OCI-LY1 (cell line): ENCODE measurements around the gene CHMP4B.

Experiments used
- H2AFZ ChIP-seq: fragments of 200-600 bp; sonication (generic), shearing (Covaris generic); 2 replicates; pipeline ENCODE4 v1.6.0; 2014; ENCODE audit warnings: antibody characterized with exemption, mild to moderate bottlenecking, low read length
- H3F3A ChIP-seq: fragments of 200-600 bp; sonication (generic), shearing (Covaris generic); 2 replicates; pipeline ENCODE4 v1.6.0; 2014; ENCODE audit warnings: mild to moderate bottlenecking, antibody characterized with exemption, low read length, moderate library complexity; ENCODE audit not compliant: insufficient read depth
- H3K27ac ChIP-seq: fragments of 200-600 bp; sonication (generic); 2 replicates; pipeline ENCODE4 v1.5.1; 2014; ENCODE audit warnings: low read length, mixed run types, mild to moderate bottlenecking, low read depth; ENCODE audit not compliant: poor library complexity, severe bottlenecking
- H3K27me3 ChIP-seq: fragments of 200-600 bp; sonication (generic); 2 replicates; pipeline ENCODE4 v1.6.0; 2014; ENCODE audit warnings: antibody characterized with exemption, mild to moderate bottlenecking, low read length, moderate library complexity; ENCODE audit not compliant: insufficient read depth
- H3K36me3 ChIP-seq: fragments of 200-600 bp; sonication (generic); 2 replicates; pipeline ENCODE4 v1.6.1; 2014; ENCODE audit warnings: mild to moderate bottlenecking, antibody characterized with exemption, low read length, moderate library complexity, mixed read lengths; ENCODE audit not compliant: insufficient read depth
- H3K4me1 ChIP-seq: fragments of 200-600 bp; sonication (generic); 2 replicates; pipeline ENCODE4 v1.5.1; 2014; ENCODE audit warnings: mild to moderate bottlenecking, low read length, moderate library complexity; ENCODE audit not compliant: insufficient read depth, severe bottlenecking
- H3K4me2 ChIP-seq: fragments of 200-600 bp; sonication (generic), shearing (Covaris generic); 2 replicates; pipeline ENCODE4 v1.6.1; 2014; ENCODE audit warnings: low read length
- H3K4me3 ChIP-seq: fragments of 200-600 bp; sonication (generic); 2 replicates; pipeline ENCODE4 v1.5.1; 2014; ENCODE audit warnings: low read length, low read depth, mild to moderate bottlenecking, mixed read lengths; ENCODE audit not compliant: poor library complexity, severe bottlenecking
- H3K79me2 ChIP-seq: fragments of 200-600 bp; shearing (Covaris generic); 2 replicates; pipeline ENCODE4 v1.6.1; 2016; ENCODE audit warnings: mixed run types, low read length, mixed read lengths; ENCODE audit not compliant: insufficient read depth
- H3K9ac ChIP-seq: fragments of 200-600 bp; sonication (generic), shearing (Covaris generic); 2 replicates; pipeline ENCODE4 v1.6.1; 2014; ENCODE audit warnings: mild to moderate bottlenecking, low read length, mixed read lengths
- H3K9me2 ChIP-seq: fragments of 200-600 bp; sonication (generic), shearing (Covaris generic); 2 replicates; pipeline ENCODE4 v1.6.1; 2014; ENCODE audit warnings: low read depth, mild to moderate bottlenecking, low read length, mixed read lengths
- H3K9me3 ChIP-seq: fragments of 200-600 bp; shearing (Covaris generic); 2 replicates; pipeline ENCODE4 v1.6.1; 2014; ENCODE audit warnings: low read length, mixed read lengths
- H4K20me1 ChIP-seq: fragments of 200-600 bp; sonication (generic), shearing (Covaris generic); 2 replicates; pipeline ENCODE4 v1.6.0; 2016; ENCODE audit warnings: mild to moderate bottlenecking, low read length; ENCODE audit not compliant: insufficient read depth
- EZH2 ChIP-seq: fragments of 200-600 bp; sonication (generic), shearing (Covaris generic); IDR thresholded peaks from 2 replicates; pipeline ENCODE4 v1.8.0; 2017; ENCODE audit warnings: borderline replicate concordance, mixed run types, mild to moderate bottlenecking, antibody characterized with exemption, low read length, moderate library complexity, mixed read lengths
- TF ChIP-seq, protein P1 (sequence below): fragments of 200-600 bp; sonication (generic), shearing (Covaris generic); IDR thresholded peaks from 2 replicates; pipeline ENCODE4 v1.5.1; 2017; ENCODE audit warnings: mild to moderate bottlenecking, antibody characterized with exemption, low read length, moderate library complexity, mixed read lengths

The CHMP4B gene

DNA sequence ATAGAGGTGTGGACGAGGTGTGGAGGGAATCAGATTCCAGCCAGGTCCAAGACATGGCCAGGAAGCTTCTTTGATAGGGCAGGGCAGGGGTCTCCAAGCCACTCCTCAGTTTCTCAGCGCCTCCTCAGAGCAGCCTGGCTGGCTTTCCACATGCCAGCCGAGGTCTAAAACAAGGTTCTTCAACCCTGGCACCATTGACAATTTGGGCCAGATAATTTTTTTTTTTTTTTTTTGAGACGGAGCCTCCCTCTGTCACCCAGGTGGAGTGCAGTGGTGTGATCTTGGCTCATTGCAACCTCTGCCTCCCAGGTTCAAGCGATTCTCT lies 21.3 kb upstream of the CHMP4B start:
- Histone ChIP-seq H3K9me2 (no peaks in the 10 kb centered on the region), H3K9me3 (no peaks in the 10 kb centered on the region), H3K9ac (no peak overlapping the region), H3K27ac (no peak overlapping the region), H3K4me3 (no peak overlapping the region), H3K4me2 (no peak overlapping the region), H3K27me3 (no peaks in the 10 kb centered on the region), H2AFZ (no peak overlapping the region), H4K20me1 (no peaks in the 10 kb centered on the region), H3F3A (no peaks in the 10 kb centered on the region), H3K4me1 (peaks cover 17% of the 10 kb centered on the region), H3K36me3 (no peaks in the 10 kb centered on the region), H3K79me2 (no peaks in the 10 kb centered on the region)
- no peak for TF ChIP-seq EZH2
- TF ChIP-seq, protein P1, sequence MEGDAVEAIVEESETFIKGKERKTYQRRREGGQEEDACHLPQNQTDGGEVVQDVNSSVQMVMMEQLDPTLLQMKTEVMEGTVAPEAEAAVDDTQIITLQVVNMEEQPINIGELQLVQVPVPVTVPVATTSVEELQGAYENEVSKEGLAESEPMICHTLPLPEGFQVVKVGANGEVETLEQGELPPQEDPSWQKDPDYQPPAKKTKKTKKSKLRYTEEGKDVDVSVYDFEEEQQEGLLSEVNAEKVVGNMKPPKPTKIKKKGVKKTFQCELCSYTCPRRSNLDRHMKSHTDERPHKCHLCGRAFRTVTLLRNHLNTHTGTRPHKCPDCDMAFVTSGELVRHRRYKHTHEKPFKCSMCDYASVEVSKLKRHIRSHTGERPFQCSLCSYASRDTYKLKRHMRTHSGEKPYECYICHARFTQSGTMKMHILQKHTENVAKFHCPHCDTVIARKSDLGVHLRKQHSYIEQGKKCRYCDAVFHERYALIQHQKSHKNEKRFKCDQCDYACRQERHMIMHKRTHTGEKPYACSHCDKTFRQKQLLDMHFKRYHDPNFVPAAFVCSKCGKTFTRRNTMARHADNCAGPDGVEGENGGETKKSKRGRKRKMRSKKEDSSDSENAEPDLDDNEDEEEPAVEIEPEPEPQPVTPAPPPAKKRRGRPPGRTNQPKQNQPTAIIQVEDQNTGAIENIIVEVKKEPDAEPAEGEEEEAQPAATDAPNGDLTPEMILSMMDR: no peak

DNA sequence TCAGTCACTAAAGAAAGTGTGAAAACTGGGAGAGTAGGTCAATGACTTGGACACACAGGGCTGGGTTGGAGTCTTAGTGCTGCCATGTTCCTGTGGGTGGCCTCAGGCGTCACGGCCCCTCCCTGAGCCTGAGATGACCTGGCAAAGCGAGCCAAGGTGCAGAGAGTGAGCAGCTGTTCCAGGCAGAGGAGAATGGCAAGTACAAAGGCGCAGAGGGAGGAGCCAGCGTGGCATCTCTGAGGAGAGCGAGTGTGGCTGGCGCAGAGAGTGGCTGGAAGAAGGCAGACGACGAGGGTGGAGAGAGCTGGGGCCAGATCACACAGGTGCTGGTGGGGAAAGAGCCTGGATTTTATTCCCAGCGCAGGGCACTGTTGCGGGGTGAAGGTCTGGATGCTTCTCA lies 20.6 kb upstream of the CHMP4B start:
- no peak overlapping the region for H3K27ac ChIP-seq
- H3K9me3 ChIP-seq: no peaks in the 10 kb centered on the region
- H3K4me2 ChIP-seq: no peak overlapping the region
- TF ChIP-seq EZH2: no peak
- TF ChIP-seq, protein P1: no peak
- no peaks in the 10 kb centered on the region for H3K27me3 ChIP-seq
- no peaks in the 10 kb centered on the region for H3K36me3 ChIP-seq
- H3K4me1 ChIP-seq: peaks cover 9% of the 10 kb centered on the region
- H3F3A ChIP-seq: no peaks in the 10 kb centered on the region
- no peaks in the 10 kb centered on the region for H4K20me1 ChIP-seq
- H2AFZ ChIP-seq: no peak overlapping the region
- H3K4me3 ChIP-seq: no peak overlapping the region
- no peaks in the 10 kb centered on the region for H3K9me2 ChIP-seq
- no peaks in the 10 kb centered on the region for H3K79me2 ChIP-seq
- no peak overlapping the region for H3K9ac ChIP-seq

DNA sequence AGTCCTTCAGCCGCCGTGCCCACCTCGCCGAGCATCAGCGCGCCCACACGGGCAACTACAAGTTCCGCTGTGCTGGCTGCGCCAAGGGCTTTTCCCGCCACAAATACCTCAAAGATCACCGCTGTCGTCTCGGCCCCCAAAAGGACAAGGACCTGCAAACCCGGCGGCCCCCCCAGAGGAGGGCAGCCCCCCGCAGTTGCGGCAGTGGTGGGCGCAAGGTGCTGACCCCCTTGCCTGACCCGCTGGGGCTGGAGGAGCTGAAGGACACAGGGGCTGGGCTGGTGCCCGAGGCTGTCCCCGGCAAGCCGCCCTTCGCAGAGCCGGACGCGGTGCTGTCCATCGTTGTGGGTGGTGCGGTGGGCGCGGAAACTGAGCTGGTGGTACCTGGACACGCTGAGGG lies 20.1 kb upstream of the CHMP4B start:
- no peak overlapping the region for H3K4me3 ChIP-seq
- TF ChIP-seq, protein P1: no peak
- no peak for TF ChIP-seq EZH2
- no peaks in the 10 kb centered on the region for H3K27me3 ChIP-seq
- H4K20me1 ChIP-seq: no peaks in the 10 kb centered on the region
- H3K27ac ChIP-seq: no peak overlapping the region
- H3K9me2 ChIP-seq: no peaks in the 10 kb centered on the region
- no peaks in the 10 kb centered on the region for H3K79me2 ChIP-seq
- H3K9me3 ChIP-seq: no peaks in the 10 kb centered on the region
- H3F3A ChIP-seq: no peaks in the 10 kb centered on the region
- H3K36me3 ChIP-seq: no peaks in the 10 kb centered on the region
- H3K4me1 ChIP-seq: peaks cover 5% of the 10 kb centered on the region
- no peak overlapping the region for H3K4me2 ChIP-seq
- H2AFZ ChIP-seq: no peak overlapping the region
- H3K9ac ChIP-seq: no peak overlapping the region
